Transverse colon (tissue), 4 donors: ENCODE measurements around the gene PTPN4. TPM values are rescaled to one million over a fixed set of nuclear protein-coding genes. Genes with fewer than 3 reads are reported as not detected.

Source experiments
- DNase-seq: peaks from one replicate; pipeline ENCODE4 v3.0.0-alpha.2; 2019
- H3K27ac ChIP-seq, 4 donors: fragments of 200-600 bp; sonication (generic); 2 replicates each; pipeline ENCODE4 v1.5.1; 2016 to 2018; ENCODE audit warnings: inconsistent platforms in 4 of 4
- H3K27me3 ChIP-seq: fragments of 200-600 bp; sonication (generic); 2 replicates; pipeline ENCODE4 v1.5.1; 2017; ENCODE audit warnings: inconsistent platforms
- H3K36me3 ChIP-seq, 4 donors: fragments of 200-600 bp; sonication (generic); 2 replicates each; pipeline ENCODE4 v1.5.1; 2017 to 2019; ENCODE audit warnings: inconsistent platforms in 4 of 4
- H3K4me1 ChIP-seq, 4 donors: fragments of 200-600 bp; sonication (generic); 2 replicates each; pipeline ENCODE4 v1.5.1; 2017 to 2020; ENCODE audit warnings: inconsistent platforms in 4 of 4
- H3K4me3 ChIP-seq, 4 donors: fragments of 200-600 bp; sonication (generic); 1 replicate in 1 of 4; 2 replicates in 3 of 4; pipeline versions ENCODE4 v1.5.1 to v1.6.1; 2017 to 2019; ENCODE audit warnings: inconsistent platforms in 4 of 4
- H3K9me3 ChIP-seq, 2 donors: fragments of 200-600 bp; sonication (generic); 2 replicates each; pipeline ENCODE4 v1.5.1; 2017 to 2019; ENCODE audit warnings: inconsistent platforms in 2 of 2
- CTCF ChIP-seq, 5 experiments: fragments of 200-600 bp in 3 of 5; fragments of 450-650 bp in 2 of 5; sonication (generic) in 3 of 5; IDR thresholded peaks; 1 replicate in 2 of 5; 2 replicates in 3 of 5; pipeline ENCODE4 v1.5.1; 2016 to 2017; ENCODE audit warnings: antibody characterized with exemption in 5 of 5, inconsistent platforms in 3 of 5, mild to moderate bottlenecking in 2 of 5, moderate library complexity in 1 of 5
- EP300 ChIP-seq: sonication (generic); formaldehyde crosslinking; IDR thresholded peaks from one replicate; pipeline ENCODE4 v1.6.1; 2017; ENCODE audit warnings: antibody characterized with exemption, low read depth
- POLR2A ChIP-seq: fragments of 450-650 bp; IDR thresholded peaks from one replicate; pipeline ENCODE4 v1.6.1; 2016; ENCODE audit warnings: antibody characterized with exemption, mild to moderate bottlenecking, moderate library complexity
- POLR2AphosphoS5 ChIP-seq, 3 donors: sonication (generic); formaldehyde crosslinking; IDR thresholded peaks; one replicate each; pipeline ENCODE4 v1.6.1; 2016; ENCODE audit warnings: antibody characterized with exemption in 3 of 3
- WGBS, 2 donors: methylation state at CpG; one replicate each; pipeline ENCODE4 v1.1.5; 2018; ENCODE audit warnings: low coverage in 1 of 2; 5-methylcytosine and 5-hydroxymethylcytosine counted together
- in situ Hi-C, 4 donors: fragments of 200-750 bp; cut with MboI; loops; one replicate each; pipeline versions ENCODE4 v1.15.0 to v1.15.1; 2017; ENCODE audit warnings: low sequenced_read_pairs in 3 of 4, low pct_ligation_motif_present in 1 of 4, low pct_unique_long_range_greater_than_20kb in 1 of 4
- intact Hi-C: fragments of 100-400 bp; cut with DNase I; formaldehyde crosslinking; loops from one replicate; pipeline ENCODE4 v1.15.1; 2023; ENCODE audit warnings: low total_unique reads
- total RNA-seq, 4 donors: library from RNA; depleted of rRNA; stranded (reverse); fragments of >200 nt; gene quantifications; one replicate each; pipeline ENCODE4 v1.1.0, GENCODE V29; 2016

PTPN4 gene
- total RNA-seq, 4 donors from 2014 or later = 18.7 to 46.6 (median 25.8) TPM

- no peak overlapping the region for H3K27ac ChIP-seq
- no peak for DNase-seq
- no peak overlapping the region for H3K4me3 ChIP-seq
- no peaks in the 10 kb centered on the region for H3K9me3 ChIP-seq
- H3K36me3 ChIP-seq = no peaks in the 10 kb centered on the region
- intact Hi-C loops (no loop called here), in situ Hi-C loops (loop anchor here in 2 of 4 donors (25.0 kb wide), 1 partner anchor 434 kb away; no protein-coding TSS in a partner anchor)
- no peaks in the 10 kb centered on the region for H3K27me3 ChIP-seq
- TF ChIP-seq POLR2AphosphoS5 (IDR thresholded peaks at IDR 0.05) = no peak
- no peak for TF ChIP-seq CTCF (IDR thresholded peaks at IDR 0.05)
- H3K4me1 ChIP-seq = no peaks in the 10 kb centered on the region
These were observed 31.3 kb upstream of the PTPN4 start for GRCh38 chr2:119728421-119728820.

GRCh38 chr2:119730671-119731177 is 29.0 kb upstream of the PTPN4 start:
- WGBS, 2 donors = 82 to 89% methylated on average over 6 to 8 of the region's 8 CpGs
- intact Hi-C loops (no loop called here), in situ Hi-C loops (loop anchor here in 2 of 4 donors (25.0 kb wide), 1 partner anchor 432 kb away; no protein-coding TSS in a partner anchor)
- H3K4me3 ChIP-seq = no peak overlapping the region
- H3K27ac ChIP-seq = no peak overlapping the region
- no peaks in the 10 kb centered on the region for H3K4me1 ChIP-seq
- H3K9me3 ChIP-seq = no peaks in the 10 kb centered on the region
- DNase-seq = no peak
- TF ChIP-seq EP300 (no peak), POLR2AphosphoS5 (IDR thresholded peaks at IDR 0.05) (no peak), POLR2A (no peak), CTCF (IDR thresholded peaks at IDR 0.05) (no peak)
- H3K27me3 ChIP-seq = no peaks in the 10 kb centered on the region
- H3K36me3 ChIP-seq = no peaks in the 10 kb centered on the region

- H3K9me3 ChIP-seq = no peaks in the 10 kb centered on the region
- WGBS, 2 donors = 67 to 73% methylated on average over 11 of the region's 11 CpGs
- no peak for DNase-seq
- H3K4me3 ChIP-seq = no peak overlapping the region
- intact Hi-C loops = no loop called here
- H3K36me3 ChIP-seq = no peaks in the 10 kb centered on the region
- TF ChIP-seq EP300 (no peak), POLR2A (no peak), POLR2AphosphoS5 (IDR thresholded peaks at IDR 0.05) (no peak), CTCF (IDR thresholded peaks at IDR 0.05) (no peak)
- no peak overlapping the region for H3K27ac ChIP-seq
- no peaks in the 10 kb centered on the region for H3K4me1 ChIP-seq
- in situ Hi-C loops = loop anchor here in 2 of 4 donors (25.0 kb wide), 1 partner anchor 430 kb away; no protein-coding TSS in a partner anchor
- no peaks in the 10 kb centered on the region for H3K27me3 ChIP-seq
These were observed 27.7 kb upstream of the PTPN4 start for GRCh38 chr2:119731983-119732382.

GRCh38 chr2:119732601-119733164 is 27.0 kb upstream of the PTPN4 start:
- DNase-seq = no peak
- in situ Hi-C loops (loop anchor here in 2 of 4 donors (25.0 kb wide), 1 partner anchor 430 kb away; no protein-coding TSS in a partner anchor), intact Hi-C loops (no loop called here)
- Histone ChIP-seq H3K4me1 (no peaks in the 10 kb centered on the region), H3K27me3 (no peaks in the 10 kb centered on the region), H3K4me3 (no peak overlapping the region), H3K36me3 (no peaks in the 10 kb centered on the region), H3K27ac (no peak overlapping the region), H3K9me3 (no peaks in the 10 kb centered on the region)
- TF ChIP-seq POLR2A (no peak), CTCF (IDR thresholded peaks at IDR 0.05) (no peak), EP300 (no peak), POLR2AphosphoS5 (IDR thresholded peaks at IDR 0.05) (no peak)
- 55 to 86% methylated on average over 2 to 6 of the region's 6 CpGs for WGBS, 2 donors
